ENCODE measurements around the gene PSMG4. TPM values are rescaled to one million over a fixed set of nuclear protein-coding genes. Genes with fewer than 3 reads are reported as not detected.

The PSMG4 gene
- total and polyA plus RNA-seq, 9 of the 15 experiments (the other 6 are each of a cell fraction or from before 2014, with no cell fraction given): 12.9 to 185 (median 52.0) TPM

GRCh38 chr6:3288711-3289663, 30.2 kb downstream of the PSMG4 start:
- Histone ChIP-seq H3K9me3 (replicated peaks; ENCODE audit: control insufficient read depth, insufficient read depth, low read depth, low read length) (no peaks in the 10 kb centered on the region), H3K4me3 (no peak overlapping the region), H4K20me1 (replicated peaks; ENCODE audit: control insufficient read depth, insufficient read depth, low read length) (peaks cover 26% of the 10 kb centered on the region; the same call in 1 of the 2 replicates), H3K79me2 (ENCODE audit: control insufficient read depth, insufficient read depth, low read length) (no peaks in the 10 kb centered on the region), H2AFZ (ENCODE audit: low read depth, low read length) (no peak overlapping the region), H3K27ac (ENCODE audit: extremely low read depth, low read depth, low read length) (no peak overlapping the region), H3K9me1 (ENCODE audit: control insufficient read depth, insufficient read depth, low read length) (peaks cover 7% of the 10 kb centered on the region), H3K27me3 (ENCODE audit: control insufficient read depth in 2 of 2, insufficient read depth in 2 of 2, low read length in 2 of 2) (no peaks in the 10 kb centered on the region), H3K4me2 (ENCODE audit: insufficient read depth, low read length) (peak overlapping the region; percentile 38; the same call in 1 of the 2 replicates), H3K36me3 (ENCODE audit: control insufficient read depth, insufficient read depth, low read length) (no peaks in the 10 kb centered on the region), H3K9ac (ENCODE audit: insufficient read depth in 1 of 2, low read depth in 2 of 2, low read length in 2 of 2) (0 out of 4 replicates have a peak overlapping the region, but pooled peaks of 1 of the 2 experiments have one; percentile 4), H3K4me1 (replicated peaks in 1 of 2; ENCODE audit: control insufficient read depth in 2 of 2, insufficient read depth in 2 of 2, low read length in 2 of 2) (peaks cover 42 to 69% of the 10 kb centered on the region in 2 experiments)
- FAIRE-seq (no peak), ATAC-seq (peak; percentile 60), DNase-seq (ENCODE audit: extremely low read depth in 1 of 4, low spot score in 3 of 4) (no peak)
- intact Hi-C loops (cut with micrococcal nuclease): loop anchor here (5.0 to 10.0 kb wide), 3 partner anchors 43 to 686 kb away; no protein-coding TSS in a partner anchor
- ChIA-PET POLR2A (interaction anchor here (0.6 to 1.1 kb wide), 9 partner anchors 10 to 445 kb away, joined by 3 to 4 read pairs (median 3); no protein-coding TSS in a partner anchor), CTCF (ENCODE audit: low intra/inter-chr PET ratio) (no interaction called here)
- WGBS (ENCODE audit: insufficient coverage, low coverage, missing lambda C conversion rate): 68% methylated on average over 18 of the region's 21 CpGs
- in situ Hi-C loops (cut with MboI): loop anchor here (10.0 kb wide), 1 partner anchor 306 kb away; no protein-coding TSS in a partner anchor
- BruUV-seq (replicated peaks): no TSS peak
- no peak for TF ChIP-seq ZSCAN29 (IDR thresholded peaks at IDR 0.05)
- TF ChIP-seq AFF4 (CRISPR knock-in tag; IDR thresholded peaks at IDR 0.05): no peak
- no peak for TF ChIP-seq HOMEZ (CRISPR knock-in tag; IDR thresholded peaks at IDR 0.05)
- no peak for TF ChIP-seq ZNF3 (CRISPR knock-in tag; IDR thresholded peaks at IDR 0.05)
- TF ChIP-seq NR2C2 (CRISPR knock-in tag; IDR thresholded peaks at IDR 0.05): peak; percentile 58; the same call in 1 of the 2 replicates
- peak; percentile 70 for TF ChIP-seq NR2C2 (tag; IDR thresholded peaks at IDR 0.05)
- TF ChIP-seq MAZ (CRISPR knock-in tag; conservative IDR thresholded peaks at IDR 0.05 in 1 of 2, IDR thresholded peaks at IDR 0.05 in 1 of 2): no peak
- no peak for TF ChIP-seq ZNF764 (CRISPR knock-in tag; IDR thresholded peaks at IDR 0.05; ENCODE audit: low read depth)
- TF ChIP-seq ZNF124 (CRISPR knock-in tag; IDR thresholded peaks at IDR 0.05): no peak
- TF ChIP-seq PTBP1 (IDR thresholded peaks at IDR 0.05; ENCODE audit: low read depth, low read length): 0 out of 2 replicates have a peak, but pooled peaks have one; percentile 9
- peak; percentile 81 for TF ChIP-seq NR2C1 (IDR thresholded peaks at IDR 0.05)
- peak; percentile 84 for TF ChIP-seq NR2C1 (tag; IDR thresholded peaks at IDR 0.05)
- TF ChIP-seq POLR2G (IDR thresholded peaks at IDR 0.05; ENCODE audit: low read depth, low read length): peak; percentile 64
- TF ChIP-seq SUPT5H (IDR thresholded peaks at IDR 0.05): no peak
- TF ChIP-seq LEF1 (IDR thresholded peaks at IDR 0.05): no peak
- no peak for TF ChIP-seq HLTF (IDR thresholded peaks at IDR 0.05)
- TF ChIP-seq STAG1 (CRISPR knock-in tag; IDR thresholded peaks at IDR 0.05; ENCODE audit: borderline replicate concordance): no peak
